Transverse colon (tissue), 4 donors: ENCODE data around the gene WDR64. TPM values are rescaled to one million over a fixed set of nuclear protein-coding genes. Genes with fewer than 3 reads are reported as not detected.

ENCODE experiments used
- DNase-seq: peaks from one replicate; pipeline ENCODE4 v3.0.0-alpha.2; 2019
- H3K27ac ChIP-seq, 4 donors: fragments of 200-600 bp; sonication (generic); 2 replicates each; pipeline ENCODE4 v1.5.1; 2016 to 2018; ENCODE audit warnings: inconsistent platforms in 4 of 4
- H3K27me3 ChIP-seq: fragments of 200-600 bp; sonication (generic); 2 replicates; pipeline ENCODE4 v1.5.1; 2017; ENCODE audit warnings: inconsistent platforms
- H3K36me3 ChIP-seq, 4 donors: fragments of 200-600 bp; sonication (generic); 2 replicates each; pipeline ENCODE4 v1.5.1; 2017 to 2019; ENCODE audit warnings: inconsistent platforms in 4 of 4
- H3K4me1 ChIP-seq, 4 donors: fragments of 200-600 bp; sonication (generic); 2 replicates each; pipeline ENCODE4 v1.5.1; 2017 to 2020; ENCODE audit warnings: inconsistent platforms in 4 of 4
- H3K4me3 ChIP-seq, 4 donors: fragments of 200-600 bp; sonication (generic); 1 replicate in 1 of 4; 2 replicates in 3 of 4; pipeline versions ENCODE4 v1.5.1 to v1.6.1; 2017 to 2019; ENCODE audit warnings: inconsistent platforms in 4 of 4
- H3K9me3 ChIP-seq, 2 donors: fragments of 200-600 bp; sonication (generic); 2 replicates each; pipeline ENCODE4 v1.5.1; 2017 to 2019; ENCODE audit warnings: inconsistent platforms in 2 of 2
- EP300 ChIP-seq: sonication (generic); formaldehyde crosslinking; IDR thresholded peaks from one replicate; pipeline ENCODE4 v1.6.1; 2017; ENCODE audit warnings: antibody characterized with exemption, low read depth
- POLR2A ChIP-seq: fragments of 450-650 bp; IDR thresholded peaks from one replicate; pipeline ENCODE4 v1.6.1; 2016; ENCODE audit warnings: antibody characterized with exemption, mild to moderate bottlenecking, moderate library complexity
- POLR2AphosphoS5 ChIP-seq, 3 donors: sonication (generic); formaldehyde crosslinking; IDR thresholded peaks; one replicate each; pipeline ENCODE4 v1.6.1; 2016; ENCODE audit warnings: antibody characterized with exemption in 3 of 3
- WGBS, 2 donors: methylation state at CpG; one replicate each; pipeline ENCODE4 v1.1.5; 2018; ENCODE audit warnings: low coverage in 1 of 2; 5-methylcytosine and 5-hydroxymethylcytosine counted together
- in situ Hi-C, 4 donors: fragments of 200-750 bp; cut with MboI; loops; one replicate each; pipeline versions ENCODE4 v1.15.0 to v1.15.1; 2017; ENCODE audit warnings: low sequenced_read_pairs in 3 of 4, low pct_ligation_motif_present in 1 of 4, low pct_unique_long_range_greater_than_20kb in 1 of 4
- intact Hi-C: fragments of 100-400 bp; cut with DNase I; formaldehyde crosslinking; loops from one replicate; pipeline ENCODE4 v1.15.1; 2023; ENCODE audit warnings: low total_unique reads
- total RNA-seq, 4 donors: library from RNA; depleted of rRNA; stranded (reverse); fragments of >200 nt; gene quantifications; one replicate each; pipeline ENCODE4 v1.1.0, GENCODE V29; 2016
- TF ChIP-seq, protein P1 (sequence below), 5 experiments: fragments of 200-600 bp in 3 of 5; fragments of 450-650 bp in 2 of 5; sonication (generic) in 3 of 5; IDR thresholded peaks; 1 replicate in 2 of 5; 2 replicates in 3 of 5; pipeline ENCODE4 v1.5.1; 2016 to 2017; ENCODE audit warnings: antibody characterized with exemption in 5 of 5, inconsistent platforms in 3 of 5, mild to moderate bottlenecking in 2 of 5, moderate library complexity in 1 of 5

WDR64 gene
- total RNA-seq, 4 donors from 2014 or later = not detected

GRCh38 chr1:241779897-241780296, 127.8 kb downstream of the WDR64 start:
- 86 to 100% methylated on average over 1 of the region's 1 CpG for WGBS, 2 donors
- Histone ChIP-seq H3K4me1 (no peaks in the 10 kb centered on the region), H3K4me3 (no peak overlapping the region), H3K9me3 (no peaks in the 10 kb centered on the region), H3K27ac (no peak overlapping the region), H3K36me3 (no peaks in the 10 kb centered on the region), H3K27me3 (no peaks in the 10 kb centered on the region)
- intact Hi-C loops = no loop called here
- TF ChIP-seq POLR2AphosphoS5 (IDR thresholded peaks at IDR 0.05) (no peak), EP300 (no peak), POLR2A (no peak)
- TF ChIP-seq, protein P1, sequence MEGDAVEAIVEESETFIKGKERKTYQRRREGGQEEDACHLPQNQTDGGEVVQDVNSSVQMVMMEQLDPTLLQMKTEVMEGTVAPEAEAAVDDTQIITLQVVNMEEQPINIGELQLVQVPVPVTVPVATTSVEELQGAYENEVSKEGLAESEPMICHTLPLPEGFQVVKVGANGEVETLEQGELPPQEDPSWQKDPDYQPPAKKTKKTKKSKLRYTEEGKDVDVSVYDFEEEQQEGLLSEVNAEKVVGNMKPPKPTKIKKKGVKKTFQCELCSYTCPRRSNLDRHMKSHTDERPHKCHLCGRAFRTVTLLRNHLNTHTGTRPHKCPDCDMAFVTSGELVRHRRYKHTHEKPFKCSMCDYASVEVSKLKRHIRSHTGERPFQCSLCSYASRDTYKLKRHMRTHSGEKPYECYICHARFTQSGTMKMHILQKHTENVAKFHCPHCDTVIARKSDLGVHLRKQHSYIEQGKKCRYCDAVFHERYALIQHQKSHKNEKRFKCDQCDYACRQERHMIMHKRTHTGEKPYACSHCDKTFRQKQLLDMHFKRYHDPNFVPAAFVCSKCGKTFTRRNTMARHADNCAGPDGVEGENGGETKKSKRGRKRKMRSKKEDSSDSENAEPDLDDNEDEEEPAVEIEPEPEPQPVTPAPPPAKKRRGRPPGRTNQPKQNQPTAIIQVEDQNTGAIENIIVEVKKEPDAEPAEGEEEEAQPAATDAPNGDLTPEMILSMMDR (IDR thresholded peaks at IDR 0.05) = no peak
- in situ Hi-C loops = no loop called here
- DNase-seq = no peak

DNA sequence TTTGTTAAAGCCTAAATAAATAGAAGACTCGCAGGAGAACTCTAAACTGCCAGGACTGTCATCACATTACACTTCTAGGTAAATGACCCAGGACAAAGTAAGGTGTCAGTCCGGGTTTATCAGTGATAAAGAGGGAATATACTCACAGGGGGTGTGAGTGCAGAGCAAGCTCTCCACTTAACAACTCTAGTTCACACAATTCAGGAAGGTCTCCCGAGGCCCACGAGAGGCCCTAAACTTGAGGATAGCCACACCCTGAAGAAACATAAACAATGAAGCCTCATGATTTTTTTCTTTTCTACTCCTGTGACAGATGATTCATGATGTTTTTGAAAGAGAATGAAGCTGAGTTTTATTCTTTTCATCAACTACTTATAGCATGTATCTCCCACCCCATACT, 130.3 kb downstream of the WDR64 start:
- H3K9me3 ChIP-seq = no peaks in the 10 kb centered on the region
- TF ChIP-seq POLR2AphosphoS5 (IDR thresholded peaks at IDR 0.05) (no peak), POLR2A (no peak), EP300 (no peak)
- TF ChIP-seq, protein P1 (IDR thresholded peaks at IDR 0.05) = no peak
- 10 to 20% methylated on average over 3 to 4 of the region's 4 CpGs for WGBS, 2 donors
- intact Hi-C loops = no loop called here
- no peak overlapping the region for H3K27ac ChIP-seq
- H3K36me3 ChIP-seq = no peaks in the 10 kb centered on the region
- no peak for DNase-seq
- no peaks in the 10 kb centered on the region for H3K4me1 ChIP-seq
- no peak overlapping the region for H3K4me3 ChIP-seq
- H3K27me3 ChIP-seq = no peaks in the 10 kb centered on the region
- in situ Hi-C loops = no loop called here

DNA sequence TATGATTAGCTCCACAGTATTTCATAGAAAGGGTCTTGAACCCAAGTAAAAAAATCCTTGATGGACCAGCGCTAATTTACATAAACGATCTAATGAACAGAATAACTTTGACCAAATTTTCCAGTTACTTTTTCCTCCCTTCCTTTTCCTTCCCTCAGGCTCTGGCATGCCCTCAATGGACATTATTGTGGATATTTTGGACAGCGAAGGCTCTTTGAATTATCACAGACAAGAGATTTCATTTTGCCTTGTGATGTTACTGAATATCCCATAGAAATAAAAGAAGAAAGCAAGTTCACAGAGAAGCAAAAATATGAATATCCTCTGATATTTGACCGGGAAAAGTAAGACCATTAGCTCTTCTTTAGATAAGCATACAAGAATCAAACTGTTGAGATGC, 135.6 kb downstream of the WDR64 start:
- TF ChIP-seq POLR2AphosphoS5 (IDR thresholded peaks at IDR 0.05) (no peak), POLR2A (no peak), EP300 (no peak)
- TF ChIP-seq, protein P1 (IDR thresholded peaks at IDR 0.05) = no peak
- in situ Hi-C loops = no loop called here
- H3K4me1 ChIP-seq = no peaks in the 10 kb centered on the region
- no peaks in the 10 kb centered on the region for H3K27me3 ChIP-seq
- H3K9me3 ChIP-seq = no peaks in the 10 kb centered on the region
- WGBS, 2 donors = 90% methylated on average over 3 to 4 of the region's 4 CpGs
- no peaks in the 10 kb centered on the region for H3K36me3 ChIP-seq
- H3K4me3 ChIP-seq = no peak overlapping the region
- intact Hi-C loops = no loop called here
- no peak overlapping the region for H3K27ac ChIP-seq
- no peak for DNase-seq

GRCh38 chr1:241789061-241789460, 137.0 kb downstream of the WDR64 start:
- Histone ChIP-seq H3K4me1 (no peaks in the 10 kb centered on the region), H3K27me3 (no peaks in the 10 kb centered on the region), H3K36me3 (no peaks in the 10 kb centered on the region), H3K4me3 (no peak overlapping the region), H3K27ac (no peak overlapping the region), H3K9me3 (no peaks in the 10 kb centered on the region)
- in situ Hi-C loops (no loop called here), intact Hi-C loops (no loop called here)
- TF ChIP-seq, protein P1 (IDR thresholded peaks at IDR 0.05) = no peak
- TF ChIP-seq POLR2A (no peak), POLR2AphosphoS5 (IDR thresholded peaks at IDR 0.05) (no peak), EP300 (no peak)
- no peak for DNase-seq
- WGBS, 2 donors = 83 to 86% methylated on average over 1 to 2 of the region's 2 CpGs
